CD4-positive, alpha-beta T cell (primary cell): Measurements from ENCODE around the gene PGGT1B. TPM values are rescaled to one million over a fixed set of nuclear protein-coding genes. Genes with fewer than 3 reads are reported as not detected.
A peak's percentile ranks its signal among the peaks of the same experiment; 100 is the strongest.

Source experiments
- ATAC-seq: fragments of 200-7000 bp; cut with Tn5 transposase; one replicate; pipeline ENCODE4 v1.10.0; 2022; ENCODE audit warnings: mild to moderate bottlenecking; ENCODE audit not compliant: poor library complexity
- CTCF ChIA-PET: fragments of 350-600 bp; sonication (Branson Sonifier 250); formaldehyde crosslinking; loops from one replicate; lab custom pipeline; 2021; ENCODE audit warnings: antibody characterized with exemption, inconsistent platforms; lab: Charles Lee
- POLR2A ChIA-PET: fragments of 350-600 bp; sonication (Branson Sonifier 250); formaldehyde crosslinking; loops from one replicate; lab custom pipeline; 2021; ENCODE audit warnings: antibody characterized with exemption, inconsistent platforms; lab: Charles Lee
- DNase-seq, 14 experiments: peaks; one replicate each; pipeline ENCODE4 v3.0.0-alpha.2; 2013 to 2020; ENCODE audit warnings: mixed read lengths in 2 of 14
- H3K27ac ChIP-seq, 2 donors: one replicate each; pipeline versions ENCODE4 v1.5.1 to v1.7.0; 2013; ENCODE audit warnings: low read length in 2 of 2, low read depth in 1 of 2, mild to moderate bottlenecking in 1 of 2
- H3K27me3 ChIP-seq, 2 experiments: 1 replicate in 1 of 2; 2 replicates in 1 of 2; pipeline versions ENCODE4 v1.6.1 to v1.7.0; 2013; ENCODE audit warnings: low read length in 2 of 2, control low read depth in 1 of 2, mild to moderate bottlenecking in 1 of 2, moderate library complexity in 1 of 2; ENCODE audit not compliant: insufficient read depth in 2 of 2, control insufficient read depth in 1 of 2
- H3K36me3 ChIP-seq: one replicate; pipeline ENCODE4 v1.6.1; 2013; ENCODE audit warnings: low read length, control low read depth; ENCODE audit not compliant: insufficient read depth
- H3K4me1 ChIP-seq: one replicate; pipeline ENCODE4 v1.6.1; 2013; ENCODE audit warnings: low read length, control low read depth; ENCODE audit not compliant: insufficient read depth
- H3K4me3 ChIP-seq: one replicate; pipeline ENCODE4 v1.5.1; 2013; ENCODE audit warnings: mild to moderate bottlenecking, low read length, moderate library complexity
- H3K9me3 ChIP-seq, 2 experiments: 1 replicate in 1 of 2; 2 replicates in 1 of 2; pipeline versions ENCODE4 v1.6.1 to v1.7.0; 2013; ENCODE audit warnings: low read length in 2 of 2, mild to moderate bottlenecking in 2 of 2, control low read depth in 1 of 2, moderate library complexity in 1 of 2; ENCODE audit not compliant: control insufficient read depth in 1 of 2, insufficient read depth in 1 of 2
- H3K27ac Mint-ChIP-seq: one replicate; pipeline ENCODE4 v1.8.0; 2020; ENCODE audit warnings: mixed read lengths
- H3K27me3 Mint-ChIP-seq: one replicate; pipeline ENCODE4 v1.8.0; 2021; ENCODE audit warnings: mixed read lengths
- H3K36me3 Mint-ChIP-seq: one replicate; pipeline ENCODE4 v1.8.0; 2021; ENCODE audit warnings: low read depth, mixed read lengths
- H3K4me1 Mint-ChIP-seq: one replicate; pipeline ENCODE4 v1.8.0; 2021; ENCODE audit warnings: low read depth, mixed read lengths
- H3K4me3 Mint-ChIP-seq: one replicate; pipeline ENCODE4 v1.8.0; 2020; ENCODE audit warnings: mild to moderate bottlenecking, mixed read lengths
- H3K9me3 Mint-ChIP-seq: one replicate; pipeline ENCODE4 v1.8.0; 2020; ENCODE audit warnings: mixed read lengths
- intact Hi-C, 2 experiments: fragments of 100-400 bp; cut with DNase I in 1 of 2; cut with micrococcal nuclease in 1 of 2; formaldehyde crosslinking; loops; one replicate each; pipeline versions ENCODE4 v1.15.1 to v1.9.0; 2023 to 2025; cut with DNase I, micrococcal nuclease
- polyA plus RNA-seq, 2 donors: library from polyadenylated mRNA; unstranded; fragments of 120-200 nt; gene quantifications; one replicate each; pipeline ENCODE4 v1.2.1, GENCODE V29; 2013
- total RNA-seq, 174 experiments: library from RNA in 2 of 174; stranded (reverse) in 2 of 174; gene quantifications; one replicate each; pipeline ENCODE4 v1.2.3 and lab custom pipeline; 2021 to 2026
- TF ChIP-seq, protein P1 (sequence below): fragments of 200-600 bp; IDR thresholded peaks from one replicate; pipeline ENCODE4 v1.8.0; 2022; ENCODE audit warnings: antibody characterized with exemption, mild to moderate bottlenecking

PGGT1B gene
- 10 to 100 TPM; 37.5 to 39.3 TPM for total RNA-seq
- 11.3 TPM for polyA plus RNA-seq (2013, experiment 1 of 2)
- polyA plus RNA-seq (2013, experiment 2 of 2): 19.2 TPM
- total RNA-seq (lab: John Stamatoyannopoulos, UW): 42.3 to 79.0 (median 57.8) reads per million in 172 experiments

DNA sequence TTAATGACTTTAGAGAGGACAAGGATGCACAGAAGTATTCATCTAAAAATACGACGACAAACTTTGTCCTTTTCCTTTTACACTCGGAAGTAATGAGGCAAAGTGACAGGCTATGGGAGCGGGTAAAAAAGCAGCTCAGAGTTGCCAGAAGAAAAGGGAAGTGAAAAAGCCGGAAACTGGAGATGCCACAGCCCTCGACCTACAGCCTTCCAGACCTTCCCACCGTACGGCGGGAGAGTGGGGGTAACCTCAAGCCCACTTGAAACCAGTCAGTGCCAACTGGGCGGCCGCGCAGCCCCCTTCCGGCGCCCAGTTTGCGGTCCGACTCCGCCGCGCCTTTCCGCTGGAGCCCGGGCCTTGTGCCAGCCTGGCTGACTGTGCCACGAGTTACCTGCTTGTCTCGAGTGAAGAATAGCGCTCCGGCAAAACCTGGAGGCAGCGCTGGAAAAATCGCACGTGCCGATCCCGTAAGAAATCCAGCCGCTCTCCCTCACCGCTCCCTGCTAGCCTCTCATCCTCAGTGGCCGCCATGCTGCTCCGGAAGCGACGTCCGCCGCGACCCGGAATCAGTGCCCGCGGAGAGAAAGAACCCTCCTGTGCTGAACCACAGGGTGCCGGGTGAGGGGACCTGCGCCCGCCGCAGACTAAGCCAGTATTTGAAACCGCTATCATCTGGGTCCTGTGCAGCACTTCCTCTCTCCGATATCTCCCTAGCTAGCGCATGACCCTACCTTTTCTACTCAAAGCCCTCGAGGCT, at the start of gene PGGT1B:
PGGT1B (minus strand) TSS at position 557 of the 757 bp plus-strand sequence; CDS start at position 531, 26 bp downstream.
- TF ChIP-seq, protein P1, sequence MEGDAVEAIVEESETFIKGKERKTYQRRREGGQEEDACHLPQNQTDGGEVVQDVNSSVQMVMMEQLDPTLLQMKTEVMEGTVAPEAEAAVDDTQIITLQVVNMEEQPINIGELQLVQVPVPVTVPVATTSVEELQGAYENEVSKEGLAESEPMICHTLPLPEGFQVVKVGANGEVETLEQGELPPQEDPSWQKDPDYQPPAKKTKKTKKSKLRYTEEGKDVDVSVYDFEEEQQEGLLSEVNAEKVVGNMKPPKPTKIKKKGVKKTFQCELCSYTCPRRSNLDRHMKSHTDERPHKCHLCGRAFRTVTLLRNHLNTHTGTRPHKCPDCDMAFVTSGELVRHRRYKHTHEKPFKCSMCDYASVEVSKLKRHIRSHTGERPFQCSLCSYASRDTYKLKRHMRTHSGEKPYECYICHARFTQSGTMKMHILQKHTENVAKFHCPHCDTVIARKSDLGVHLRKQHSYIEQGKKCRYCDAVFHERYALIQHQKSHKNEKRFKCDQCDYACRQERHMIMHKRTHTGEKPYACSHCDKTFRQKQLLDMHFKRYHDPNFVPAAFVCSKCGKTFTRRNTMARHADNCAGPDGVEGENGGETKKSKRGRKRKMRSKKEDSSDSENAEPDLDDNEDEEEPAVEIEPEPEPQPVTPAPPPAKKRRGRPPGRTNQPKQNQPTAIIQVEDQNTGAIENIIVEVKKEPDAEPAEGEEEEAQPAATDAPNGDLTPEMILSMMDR: no peak
- ChIA-PET CTCF (interaction anchor here (1.2 kb wide), 1 partner anchor 33 kb away, joined by 3 read pairs; no protein-coding TSS in a partner anchor), POLR2A (interaction anchor here (0.7 to 3.2 kb wide), 8 partner anchors 9 to 581 kb away, joined by 3 to 31 read pairs (median 4); partner anchors contain the start of genes CCDC112 and FEM1C)
- peak; percentile 93 for ATAC-seq
- DNase-seq: peak; percentile 48 to 82 (median 64)
- Histone ChIP-seq H3K4me3 (peak within 1 kb of the TSS; percentile 76), H3K9me3 (no peaks in the 10 kb centered on the region), H3K27ac (peak within 1 kb of the TSS; percentile 52 to 72), H3K27me3 (no peaks in the 10 kb centered on the region), H3K4me1 (peaks cover 14% of the 10 kb centered on the region), H3K36me3 (no peaks in the 10 kb centered on the region)
- Mint-ChIP-seq H3K4me1 (peaks cover 53% of the 10 kb centered on the region), H3K27ac (peak within 1 kb of the TSS; percentile 77), H3K27me3 (no peaks in the 10 kb centered on the region), H3K9me3 (no peaks in the 10 kb centered on the region), H3K4me3 (peak within 1 kb of the TSS; percentile 96), H3K36me3 (peaks cover 27% of the 10 kb centered on the region)
- intact Hi-C loops: loop anchor here in 1 of 2 experiments (5.0 kb wide), 1 partner anchor 95 kb away; the partner anchor contains the start of gene TRIM36

DNA sequence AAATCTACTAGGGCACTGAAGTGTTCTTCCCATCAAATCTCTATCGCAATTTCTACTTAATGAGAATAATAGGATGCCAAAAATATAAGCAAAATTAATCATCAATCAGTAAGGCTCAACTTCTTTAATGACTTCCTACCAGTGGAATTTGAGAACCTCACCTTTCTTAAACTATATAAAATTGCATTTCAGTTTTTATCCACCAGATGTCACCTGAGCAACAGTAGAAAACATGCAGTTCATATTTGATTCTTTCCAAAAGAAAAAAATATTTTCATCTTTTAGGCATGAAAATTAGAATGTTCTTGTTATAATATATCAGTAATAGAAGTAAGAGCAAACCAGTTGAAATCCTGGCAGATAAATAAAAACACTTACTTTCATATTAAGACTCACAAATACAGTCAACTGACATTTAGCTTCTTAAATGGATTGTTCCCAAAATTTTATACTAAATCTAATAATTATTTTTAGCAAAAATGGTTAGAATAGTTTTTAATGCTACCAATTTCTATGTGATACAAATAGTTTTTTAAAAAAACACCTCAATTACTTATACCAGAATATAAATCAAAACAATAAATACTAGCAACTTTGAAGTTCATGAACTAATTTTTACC, 47.2 kb upstream of the PGGT1B start:
- no peak overlapping the region for H3K4me3 ChIP-seq
- Mint-ChIP-seq H3K4me1 (no peaks in the 10 kb centered on the region), H3K27me3 (peaks cover 48% of the 10 kb centered on the region), H3K36me3 (no peaks in the 10 kb centered on the region), H3K27ac (no peak overlapping the region), H3K4me3 (no peak overlapping the region), H3K9me3 (no peaks in the 10 kb centered on the region)
- H3K36me3 ChIP-seq: no peaks in the 10 kb centered on the region
- H3K27me3 ChIP-seq: peaks cover 4 to 14% of the 10 kb centered on the region in 2 experiments
- ATAC-seq (peak; percentile 52), DNase-seq (peak in 3 of 14 experiments; percentile 61 to 68 (median 66))
- CTCF ChIA-PET: interaction anchor here (1.1 to 3.1 kb wide), 3 partner anchors 14 to 267 kb away, joined by 4 to 25 read pairs (median 7); partner anchors contain the start of gene CCDC112
- intact Hi-C loops: loop anchor here (1.0 to 5.0 kb wide), 6 partner anchors 264 to 759 kb away; no protein-coding TSS in a partner anchor
- TF ChIP-seq, protein P1: peak; percentile 83
- H3K27ac ChIP-seq: no peak overlapping the region
- H3K9me3 ChIP-seq: no peaks in the 10 kb centered on the region
- no peaks in the 10 kb centered on the region for H3K4me1 ChIP-seq
- POLR2A ChIA-PET: interaction anchor here (1.3 to 1.6 kb wide), 3 partner anchors 13 to 265 kb away, joined by 3 to 7 read pairs (median 4); partner anchors contain the start of gene CCDC112

DNA sequence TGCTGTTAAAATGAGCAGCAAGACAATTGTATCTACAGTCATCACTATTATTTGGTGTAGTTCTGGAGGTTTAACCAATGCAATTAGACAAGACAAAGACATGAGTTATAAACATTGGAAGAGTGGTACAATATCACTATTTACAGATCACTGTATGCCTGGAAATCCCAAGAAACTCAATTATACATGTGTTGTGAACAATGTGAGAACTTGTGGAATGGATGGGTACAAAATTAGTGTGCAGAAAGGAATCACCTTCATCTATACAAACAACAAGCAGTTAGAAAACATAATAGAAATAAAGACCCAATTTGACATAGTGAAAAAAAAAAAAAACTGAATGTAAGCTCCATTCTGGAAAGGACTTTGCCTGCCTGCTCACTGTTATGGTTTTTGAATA, 46.1 kb upstream of the PGGT1B start:
- ChIA-PET CTCF (interaction anchor here (1.5 to 3.1 kb wide), 2 partner anchors 13 to 266 kb away, joined by 7 to 25 read pairs; partner anchors contain the start of gene CCDC112), POLR2A (interaction anchor here (1.3 to 1.5 kb wide), 2 partner anchors 12 to 266 kb away, joined by 3 to 4 read pairs; partner anchors contain the start of gene CCDC112)
- DNase-seq (no peak), ATAC-seq (no peak)
- H3K27me3 ChIP-seq: peaks cover 4 to 19% of the 10 kb centered on the region in 2 experiments
- peaks cover 49% of the 10 kb centered on the region for H3K27me3 Mint-ChIP-seq
- no peaks in the 10 kb centered on the region for H3K4me1 Mint-ChIP-seq
- H3K9me3 Mint-ChIP-seq: no peaks in the 10 kb centered on the region
- H3K36me3 ChIP-seq: no peaks in the 10 kb centered on the region
- no peak overlapping the region for H3K4me3 ChIP-seq
- no peak overlapping the region for H3K27ac ChIP-seq
- no peaks in the 10 kb centered on the region for H3K9me3 ChIP-seq
- TF ChIP-seq, protein P1: no peak
- H3K36me3 Mint-ChIP-seq: no peaks in the 10 kb centered on the region
- intact Hi-C loops: loop anchor here (1.0 to 5.0 kb wide), 5 partner anchors 265 to 760 kb away; no protein-coding TSS in a partner anchor
- H3K4me3 Mint-ChIP-seq: no peak overlapping the region
- H3K4me1 ChIP-seq: no peaks in the 10 kb centered on the region
- H3K27ac Mint-ChIP-seq: no peak overlapping the region
